Prostate gland (tissue), 2 donors: ENCODE results near the gene AFDN. TPM values are rescaled to one million over a fixed set of nuclear protein-coding genes. Genes with fewer than 3 reads are reported as not detected.
A peak's percentile ranks its signal among the peaks of the same experiment; 100 is the strongest.

Experiments used
- DNase-seq: peaks from one replicate; pipeline ENCODE4 v3.0.0-alpha.2; 2019; ENCODE audit warnings: low spot score
- H3K27ac ChIP-seq, 2 donors: fragments of 200-600 bp; sonication (generic); 2 replicates each; pipeline ENCODE4 v1.5.1; 2017 to 2019
- H3K27me3 ChIP-seq: fragments of 200-600 bp; sonication (generic); replicated peaks from 2 replicates; pipeline ENCODE4 v1.5.1; 2019; ENCODE audit not compliant: insufficient read depth
- H3K36me3 ChIP-seq, 2 donors: fragments of 200-600 bp; sonication (generic); 1 replicate in 1 of 2; 2 replicates in 1 of 2; pipeline versions ENCODE4 v1.5.1 to v1.8.1; 2017 to 2019
- H3K4me1 ChIP-seq: fragments of 200-600 bp; sonication (generic); replicated peaks from 2 replicates; pipeline ENCODE4 v1.5.1; 2019
- H3K4me3 ChIP-seq, 2 donors: fragments of 200-600 bp; sonication (generic); 2 replicates each; pipeline ENCODE4 v1.5.1; 2017 to 2019
- H3K9me3 ChIP-seq: fragments of 200-600 bp; sonication (generic); 2 replicates; pipeline ENCODE4 v1.5.1; 2017
- CTCF ChIP-seq, 4 experiments: fragments of 200-600 bp in 2 of 4; fragments of 450-650 bp in 2 of 4; sonication (generic) in 2 of 4; IDR thresholded peaks; 1 replicate in 3 of 4; 2 replicates in 1 of 4; pipeline ENCODE4 v1.5.1; 2016 to 2019; ENCODE audit warnings: antibody characterized with exemption in 4 of 4, mild to moderate bottlenecking in 2 of 4, moderate library complexity in 2 of 4
- POLR2A ChIP-seq: fragments of 450-650 bp; IDR thresholded peaks from one replicate; pipeline ENCODE4 v1.6.1; 2016; ENCODE audit warnings: antibody characterized with exemption, mild to moderate bottlenecking
- POLR2AphosphoS5 ChIP-seq: sonication (generic); formaldehyde crosslinking; IDR thresholded peaks from one replicate; pipeline ENCODE4 v1.6.1; 2017; ENCODE audit warnings: antibody characterized with exemption
- WGBS: methylation state at CpG from one replicate; pipeline ENCODE4 v1.1.5; 2018; 5-methylcytosine and 5-hydroxymethylcytosine counted together
- intact Hi-C: fragments of 100-400 bp; cut with DNase I; formaldehyde crosslinking; loops from one replicate; pipeline ENCODE4 v1.14.2; 2022
- total RNA-seq, 2 donors: library from RNA; depleted of rRNA; stranded (reverse); fragments of >200 nt; gene quantifications; one replicate each; pipeline ENCODE4 v1.1.0, GENCODE V29; 2016

AFDN gene
- total RNA-seq, 2 donors from 2014 or later = 171 to 204 TPM

DNA sequence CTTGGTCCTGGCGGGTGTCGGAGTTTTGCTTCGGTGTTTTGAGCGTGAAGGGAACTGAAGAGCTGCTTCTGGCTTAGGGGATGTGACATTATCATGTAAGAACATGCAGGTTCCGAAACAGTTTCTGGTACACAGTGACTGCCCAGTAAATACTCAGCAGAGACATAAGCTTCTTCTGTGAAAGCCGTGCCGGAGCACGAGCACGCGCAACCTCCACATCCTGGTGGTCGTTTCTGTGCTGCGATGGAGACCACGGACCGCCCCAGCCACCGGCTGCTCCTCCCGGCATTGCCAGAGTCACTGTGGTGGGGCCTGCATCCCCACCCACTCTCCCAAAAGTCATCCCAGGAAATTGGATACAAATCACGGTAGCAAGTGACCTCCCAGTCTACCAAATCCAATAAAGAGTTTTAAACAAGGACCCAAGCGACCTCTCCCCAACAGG lies 189.5 kb downstream of the AFDN start:
- 59% methylated on average over 18 of the region's 18 CpGs for WGBS
- no peak for TF ChIP-seq CTCF (IDR thresholded peaks at IDR 0.05)
- no peak for TF ChIP-seq POLR2A
- TF ChIP-seq POLR2AphosphoS5 = no peak
- H3K4me1 ChIP-seq = peaks cover 3% of the 10 kb centered on the region
- no peaks in the 10 kb centered on the region for H3K36me3 ChIP-seq
- peak overlapping the region in 1 of 2 donors; percentile 4 for H3K27ac ChIP-seq
- no peaks in the 10 kb centered on the region for H3K27me3 ChIP-seq
- no peak overlapping the region for H3K4me3 ChIP-seq
- intact Hi-C loops = no loop called here
- no peaks in the 10 kb centered on the region for H3K9me3 ChIP-seq
- DNase-seq = no peak

- Histone ChIP-seq H3K9me3 (no peaks in the 10 kb centered on the region), H3K27me3 (no peaks in the 10 kb centered on the region), H3K4me3 (no peak overlapping the region), H3K36me3 (no peaks in the 10 kb centered on the region), H3K4me1 (peaks cover 3% of the 10 kb centered on the region), H3K27ac (no peak overlapping the region)
- no peak for TF ChIP-seq CTCF (IDR thresholded peaks at IDR 0.05)
- TF ChIP-seq POLR2AphosphoS5 = no peak
- TF ChIP-seq POLR2A = no peak
- DNase-seq = no peak
- intact Hi-C loops = no loop called here
- WGBS = 68% methylated on average over 13 of the region's 18 CpGs
Observed at GRCh38 chr6:168016721-168017525, 190.2 kb downstream of the AFDN start.

GRCh38 chr6:168017629-168018028 lies 190.9 kb downstream of the AFDN start:
- no peaks in the 10 kb centered on the region for H3K27me3 ChIP-seq
- no peak overlapping the region for H3K4me3 ChIP-seq
- TF ChIP-seq POLR2AphosphoS5 (no peak), POLR2A (no peak), CTCF (IDR thresholded peaks at IDR 0.05) (no peak)
- no peak for DNase-seq
- WGBS = 48% methylated on average over 11 of the region's 11 CpGs
- H3K4me1 ChIP-seq = peaks cover 3% of the 10 kb centered on the region
- no peak overlapping the region for H3K27ac ChIP-seq
- no peaks in the 10 kb centered on the region for H3K36me3 ChIP-seq
- intact Hi-C loops = no loop called here
- no peaks in the 10 kb centered on the region for H3K9me3 ChIP-seq

DNA sequence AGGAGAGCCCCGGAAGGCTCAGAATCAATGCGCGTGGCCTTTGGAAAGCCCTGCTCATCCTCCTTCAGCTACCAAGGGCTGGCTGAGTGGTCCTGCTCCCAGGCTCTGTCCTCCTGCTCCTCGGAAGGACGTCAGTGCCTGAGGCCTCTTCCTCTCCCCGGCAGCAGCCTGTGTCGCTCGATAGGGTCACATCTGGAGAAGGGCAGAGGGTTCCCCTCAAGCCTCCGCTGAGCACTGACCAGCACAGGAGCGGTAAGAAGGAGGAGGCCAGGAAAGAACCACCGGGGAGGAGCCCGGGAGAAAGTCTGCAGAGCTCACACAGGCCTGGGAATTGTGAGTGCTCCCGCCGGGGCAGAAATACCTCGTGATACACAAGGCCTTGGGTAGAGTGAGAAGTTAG lies 192.0 kb downstream of the AFDN start:
- WGBS = 92% methylated on average over 15 of the region's 15 CpGs
- intact Hi-C loops = no loop called here
- H3K4me1 ChIP-seq = peaks cover 3% of the 10 kb centered on the region
- no peak overlapping the region for H3K4me3 ChIP-seq
- no peak overlapping the region for H3K27ac ChIP-seq
- no peaks in the 10 kb centered on the region for H3K36me3 ChIP-seq
- no peaks in the 10 kb centered on the region for H3K27me3 ChIP-seq
- no peak for DNase-seq
- no peaks in the 10 kb centered on the region for H3K9me3 ChIP-seq
- TF ChIP-seq POLR2AphosphoS5 (no peak), CTCF (IDR thresholded peaks at IDR 0.05) (no peak), POLR2A (no peak)

DNA sequence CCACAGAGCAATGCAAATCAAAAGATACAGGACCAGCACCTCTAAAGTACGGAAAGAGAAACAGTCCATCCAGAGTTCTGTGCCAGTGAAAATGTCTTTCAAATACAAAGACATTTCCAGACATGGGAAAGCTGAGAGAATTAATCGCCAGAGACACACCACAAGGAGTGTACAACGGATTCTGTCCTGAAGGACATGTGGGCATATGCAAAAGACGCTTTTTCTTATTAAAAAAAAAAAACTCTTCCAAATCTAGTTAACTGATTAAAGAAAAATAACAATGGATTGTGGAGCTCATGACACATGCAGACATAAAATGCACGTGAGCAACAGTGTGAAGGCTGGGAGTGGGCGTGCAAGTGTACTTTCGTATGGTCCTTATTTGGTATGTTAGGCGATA lies 193.5 kb downstream of the AFDN start:
- intact Hi-C loops = no loop called here
- Histone ChIP-seq H3K36me3 (no peaks in the 10 kb centered on the region), H3K27ac (no peak overlapping the region), H3K4me3 (no peak overlapping the region), H3K9me3 (no peaks in the 10 kb centered on the region), H3K27me3 (no peaks in the 10 kb centered on the region), H3K4me1 (no peaks in the 10 kb centered on the region)
- no peak for DNase-seq
- 88% methylated on average over 8 of the region's 8 CpGs for WGBS
- TF ChIP-seq CTCF (IDR thresholded peaks at IDR 0.05) = no peak
